ENCODE results near the gene ITPK1.

The ITPK1 gene

GRCh38 chr14:92962031-92962830 lies 153.5 kb downstream of the ITPK1 start:
- no peak for DNase-seq

DNA sequence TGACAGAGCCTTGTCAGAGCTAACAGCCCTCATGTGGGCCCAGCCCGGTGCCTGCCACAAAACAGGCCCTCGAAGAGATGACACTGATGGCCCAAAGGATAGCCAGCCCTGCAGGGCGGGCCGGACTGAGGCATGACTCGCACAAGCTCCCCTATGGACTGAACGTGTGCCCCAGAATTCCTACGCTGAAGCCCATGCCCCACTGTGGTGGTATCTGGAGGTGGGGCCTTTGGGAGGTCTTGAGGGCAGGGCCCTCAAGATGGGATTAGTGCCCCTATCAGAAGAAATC lies 154.2 kb downstream of the ITPK1 start:
- no peak for DNase-seq

DNA sequence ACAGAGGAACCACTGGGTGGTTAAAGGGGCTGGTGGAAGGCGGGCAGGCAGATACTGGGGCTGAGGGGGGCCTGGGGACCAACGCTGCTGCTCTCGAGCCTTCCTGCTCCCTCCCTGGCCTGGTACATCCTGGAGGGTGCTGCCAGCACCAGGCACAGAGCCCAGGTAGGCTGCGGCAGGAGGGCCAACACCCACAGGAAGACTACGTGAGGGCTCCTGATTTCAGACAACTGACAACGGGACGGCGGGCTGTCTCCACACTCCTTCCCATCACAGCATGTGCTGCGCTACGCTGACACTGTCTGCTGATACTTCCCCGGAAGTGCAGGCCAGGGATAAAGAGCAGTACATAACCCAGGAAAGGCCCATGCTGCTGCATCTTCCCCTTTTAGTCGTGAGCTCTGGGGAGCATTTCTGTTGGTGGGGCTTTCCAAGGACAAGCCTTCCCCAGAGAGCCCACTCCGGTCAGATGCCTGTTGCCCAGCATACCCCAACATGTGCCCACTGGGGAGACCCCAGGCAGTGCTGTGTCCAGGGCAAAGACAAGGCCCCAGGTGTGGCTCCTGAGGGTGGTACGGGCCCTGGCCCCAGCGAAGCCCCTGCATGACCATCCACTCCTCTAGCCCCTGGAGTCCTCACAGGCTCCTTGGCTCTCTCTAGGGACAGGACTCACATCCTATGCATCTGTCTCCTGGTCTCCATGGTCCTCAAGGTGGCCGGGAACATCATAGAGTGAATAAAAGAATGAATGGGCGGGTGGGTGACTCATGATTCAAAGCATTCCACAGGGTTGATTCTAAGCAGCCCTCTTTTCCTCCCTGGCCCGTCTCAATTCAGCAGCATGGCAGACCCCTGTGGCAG lies 154.8 kb downstream of the ITPK1 start:
- DNase-seq, result no peak

GRCh38 chr14:92959761-92960680 lies 155.7 kb downstream of the ITPK1 start:
- no peak for DNase-seq

DNA sequence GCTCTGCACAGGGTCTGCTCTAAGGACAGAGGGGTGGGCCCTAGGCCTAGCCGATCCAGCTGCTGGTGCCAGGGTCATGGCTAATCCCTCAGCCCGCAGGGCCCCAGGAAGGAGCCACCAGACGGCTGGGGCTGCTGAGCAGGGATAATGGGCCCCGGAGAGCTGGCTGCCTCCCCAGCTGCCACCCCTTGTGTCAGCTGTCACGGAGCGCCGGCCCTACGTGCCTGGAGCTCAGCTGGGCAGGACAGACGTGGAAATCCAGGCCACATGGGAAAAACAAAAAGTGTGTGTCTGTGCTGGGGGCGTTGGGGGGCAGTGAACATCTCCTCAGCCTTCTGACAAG lies 156.6 kb downstream of the ITPK1 start:
- no peak for DNase-seq

- no peak for DNase-seq
These were observed 157.1 kb downstream of the ITPK1 start for GRCh38 chr14:92958373-92959188.

- DNase-seq, result no peak
These were observed 158.8 kb downstream of the ITPK1 start for GRCh38 chr14:92956961-92957360.

DNA sequence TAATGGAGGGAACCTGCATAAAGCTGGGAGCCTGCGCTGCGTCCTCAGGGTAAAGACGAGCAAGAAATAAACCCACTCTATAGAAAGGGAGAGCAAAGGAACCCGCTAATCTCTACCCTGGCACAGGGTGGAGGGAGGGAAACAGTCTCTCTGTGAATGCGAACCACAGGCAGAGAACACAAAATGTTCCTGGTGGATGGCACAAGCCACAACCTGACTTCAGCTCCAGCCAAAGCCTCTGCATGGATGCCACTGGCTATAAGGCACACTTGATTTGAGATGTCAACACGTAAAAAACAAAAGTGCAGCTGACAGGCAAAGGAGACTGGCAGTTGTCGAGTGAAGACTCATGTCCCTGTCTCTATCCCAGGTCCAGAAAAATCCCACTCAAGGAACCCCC lies 160.3 kb downstream of the ITPK1 start:
- no peak for DNase-seq

GRCh38 chr14:92954933-92955332 lies 160.8 kb downstream of the ITPK1 start:
- no peak for DNase-seq

GRCh38 chr14:92953526-92953925 lies 162.2 kb downstream of the ITPK1 start:
- DNase-seq, result no peak

DNA sequence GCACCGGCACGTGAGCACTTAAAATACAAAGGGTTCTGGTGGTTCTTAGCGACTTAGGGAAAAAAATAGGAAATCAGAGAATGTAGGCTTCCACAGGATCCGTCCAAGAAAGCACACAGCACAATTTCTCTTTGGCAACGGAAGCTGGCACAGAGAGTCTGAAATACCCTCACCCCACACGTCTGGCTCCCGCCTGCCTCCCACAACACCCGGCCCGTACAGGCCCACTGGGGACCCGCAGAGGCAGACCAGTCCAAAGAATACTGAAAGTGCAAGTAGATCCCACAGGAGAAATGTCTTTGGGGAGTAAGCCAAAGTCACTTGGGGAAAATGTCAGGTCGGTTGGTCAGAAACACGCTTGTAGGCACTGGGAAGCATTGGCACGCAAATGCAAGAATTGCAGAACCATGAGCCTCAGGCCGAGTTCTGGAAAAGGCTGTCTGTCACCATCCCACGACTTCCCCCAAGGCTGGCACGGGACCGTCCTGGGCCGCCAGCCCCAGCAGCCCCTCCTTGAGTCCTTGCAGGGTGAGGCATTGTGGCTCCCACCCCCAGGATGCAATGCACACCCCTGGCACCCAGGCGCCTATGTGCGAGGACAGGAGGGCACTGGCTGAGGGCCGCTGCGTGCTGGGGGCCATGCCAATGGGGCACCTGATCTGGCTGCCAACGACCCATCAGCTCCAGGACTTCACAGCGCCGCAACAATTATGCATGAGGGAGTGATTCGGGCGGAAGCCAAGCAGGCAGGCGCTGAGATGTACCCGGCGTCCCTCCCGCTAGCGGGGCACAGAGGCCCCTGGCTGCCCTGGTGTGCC lies 163.0 kb downstream of the ITPK1 start:
- DNase-seq, result no peak

- peak; percentile 83 for DNase-seq
These were observed 163.7 kb downstream of the ITPK1 start for GRCh38 chr14:92951912-92952471.

DNA sequence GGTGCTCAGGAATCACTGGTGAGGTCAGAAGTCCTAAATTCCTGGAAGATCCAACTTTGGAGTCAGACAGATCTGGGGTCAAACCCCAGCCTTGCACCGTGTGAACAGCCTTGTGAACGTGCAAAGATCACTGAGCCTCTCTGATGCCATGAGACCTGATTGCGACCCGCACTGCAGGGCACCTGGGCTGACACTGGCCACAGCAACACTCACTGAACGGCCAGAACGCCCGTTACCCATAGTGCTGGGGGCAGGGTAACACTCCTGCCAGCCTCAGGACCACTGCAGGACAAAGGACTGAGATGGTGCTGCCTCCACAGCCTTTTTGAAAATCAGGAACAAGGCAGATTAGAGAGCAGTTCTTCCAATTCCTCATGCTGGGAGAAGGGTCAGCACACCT lies 164.5 kb downstream of the ITPK1 start:
- DNase-seq, result no peak

DNA sequence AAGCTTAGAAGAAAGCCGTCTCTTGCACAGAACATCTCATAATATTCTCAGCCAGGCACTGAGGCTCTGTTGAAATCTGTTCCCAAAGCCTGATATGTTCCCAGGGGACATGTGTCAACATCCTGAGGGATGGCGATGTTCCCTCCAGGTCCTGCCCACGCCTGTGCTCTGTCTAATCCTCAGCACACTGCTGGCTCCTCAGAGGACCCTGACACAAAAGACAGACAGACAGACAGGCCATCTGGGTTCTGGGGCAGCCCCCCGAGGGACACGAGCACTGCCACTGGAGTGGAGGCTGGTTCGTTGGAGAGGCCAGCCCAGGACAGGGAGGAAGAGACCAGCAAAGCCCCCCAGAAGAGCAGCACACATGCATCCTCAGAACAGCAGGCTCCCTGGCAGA lies 165.0 kb downstream of the ITPK1 start:
- no peak for DNase-seq

DNA sequence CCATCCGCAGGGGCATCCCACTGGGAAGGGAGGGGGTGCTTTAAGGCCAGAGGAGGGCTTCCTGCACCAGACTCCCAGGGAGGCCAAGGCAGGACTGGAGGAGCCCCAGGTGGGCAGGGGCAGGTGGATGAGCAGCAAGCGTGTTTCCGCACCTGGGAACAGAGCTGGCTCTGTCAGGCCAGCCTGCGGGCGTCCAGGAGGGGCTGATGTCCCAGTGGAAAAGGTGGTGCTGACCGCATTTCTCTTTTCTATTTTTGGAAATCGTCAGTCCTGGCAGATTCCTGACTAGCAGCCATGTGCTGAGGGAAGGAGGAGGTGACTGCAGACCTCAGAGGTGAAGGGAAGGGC lies 165.6 kb downstream of the ITPK1 start:
- no peak for DNase-seq

DNA sequence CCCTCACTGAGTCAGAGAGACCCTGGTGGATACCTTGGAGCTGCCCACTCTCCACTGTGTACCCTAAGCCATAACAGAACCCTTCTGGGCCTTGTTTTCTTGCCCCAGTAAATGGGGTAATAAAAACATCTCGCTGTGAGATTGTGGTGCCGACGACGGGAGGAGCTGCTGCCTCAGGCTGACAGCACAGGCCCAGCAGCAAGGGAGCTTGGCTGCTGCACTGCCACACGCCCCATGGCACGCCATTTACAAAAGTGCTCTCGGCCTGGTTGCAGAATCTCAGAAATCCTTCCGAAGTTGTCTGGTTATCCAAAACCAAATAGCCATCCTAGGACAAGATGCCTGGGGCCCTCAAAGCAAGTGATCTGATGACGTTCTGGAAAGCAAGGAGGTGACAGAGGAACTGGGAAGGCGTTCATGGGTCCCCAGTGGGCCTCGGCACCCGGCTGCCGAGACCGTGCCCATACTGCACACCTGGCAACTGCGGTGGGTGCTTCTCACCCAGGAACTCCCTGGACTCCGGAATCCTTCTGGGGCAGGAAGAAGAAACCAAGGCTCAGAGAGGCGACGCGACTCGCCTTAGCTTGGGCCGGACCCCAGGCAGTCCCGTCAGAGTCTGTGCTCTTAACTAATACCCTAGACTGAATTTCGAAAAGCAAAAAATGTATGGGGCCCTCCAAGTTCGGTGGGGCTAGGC lies 166.1 kb downstream of the ITPK1 start:
- no peak for DNase-seq

GRCh38 chr14:92948647-92949046 lies 167.1 kb downstream of the ITPK1 start:
- no peak for DNase-seq

DNA sequence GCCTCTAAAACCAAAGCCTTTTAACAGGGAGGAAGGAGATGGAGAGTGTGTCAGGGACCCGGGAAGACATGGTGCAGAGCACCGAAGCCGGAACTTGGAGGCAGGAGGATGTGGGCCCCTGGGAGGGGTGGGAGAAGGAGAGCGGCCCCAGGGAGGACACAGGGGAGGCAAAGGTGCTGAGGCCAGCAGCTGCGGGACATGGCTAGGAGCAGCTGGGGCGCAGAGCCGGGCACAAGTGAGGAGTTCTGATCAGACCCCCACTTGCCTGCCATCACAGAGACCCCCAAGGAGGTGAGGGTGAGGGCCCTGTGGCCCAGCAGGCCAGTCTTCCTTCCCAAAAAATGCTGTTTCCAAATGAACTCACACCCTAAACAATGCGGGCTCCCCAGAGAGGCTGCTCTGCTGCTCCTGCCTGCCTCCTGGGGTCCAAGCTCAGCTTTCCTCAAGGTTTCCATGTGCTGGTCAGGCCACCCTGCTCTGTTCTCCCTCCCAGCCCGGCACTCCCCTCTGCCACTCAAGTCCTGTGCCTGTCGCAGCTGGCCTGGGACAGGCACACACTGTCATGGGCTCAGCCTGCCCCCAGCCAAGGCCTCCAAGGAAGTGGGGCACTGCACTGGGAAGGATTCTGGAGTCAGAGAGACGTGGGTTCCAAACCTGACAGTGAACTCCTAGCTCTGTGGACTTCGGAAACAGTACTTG lies 168.7 kb downstream of the ITPK1 start:
- no peak for DNase-seq

- DNase-seq, result no peak
These were observed 169.5 kb downstream of the ITPK1 start for GRCh38 chr14:92945959-92946846.

Data from activated CD8-positive, alpha-beta memory T cell treated with anti-CD3 and anti-CD28 coated beads, Interleukin-2, amount 50 U/mL, for 4 hours (primary cell).